GM12864 (cell line): Measurements from ENCODE around the gene THADA.

ENCODE experiments used
- DNase-seq: peaks from one replicate; pipeline ENCODE4 v3.0.0-alpha.2; 2011; ENCODE audit warnings: low read depth
- H3K4me3 ChIP-seq: 2 replicates; pipeline ENCODE4 v1.5.1; 2011; ENCODE audit warnings: mild to moderate bottlenecking, low read depth, low read length, control low read depth
- TF ChIP-seq, protein P1 (sequence below): IDR thresholded peaks from 2 replicates; pipeline ENCODE4 v1.5.1; 2011; ENCODE audit warnings: low read depth, mild to moderate bottlenecking, moderate library complexity, low read length, control low read depth, inconsistent platforms; ENCODE audit errors: missing control alignments

THADA gene

DNA sequence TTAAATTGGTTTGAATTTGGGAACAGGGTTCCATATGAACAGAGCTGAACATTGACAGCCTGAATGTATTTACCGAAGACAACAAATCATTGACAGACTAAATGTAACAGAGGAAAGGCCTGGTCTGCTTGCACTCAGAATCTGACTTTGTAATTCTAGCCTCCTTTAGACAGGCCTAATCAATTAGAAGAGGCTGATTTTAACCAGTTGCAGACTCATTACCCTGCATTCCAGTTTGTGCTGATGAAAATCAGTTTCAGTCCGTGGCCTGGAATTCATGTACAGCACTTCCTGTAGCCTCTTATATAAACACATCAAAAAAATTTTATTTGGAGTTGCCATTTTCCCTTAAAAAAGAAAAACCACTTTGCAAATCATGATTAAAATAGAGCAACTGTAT lies 276.3 kb downstream of the THADA start:
- TF ChIP-seq, protein P1, sequence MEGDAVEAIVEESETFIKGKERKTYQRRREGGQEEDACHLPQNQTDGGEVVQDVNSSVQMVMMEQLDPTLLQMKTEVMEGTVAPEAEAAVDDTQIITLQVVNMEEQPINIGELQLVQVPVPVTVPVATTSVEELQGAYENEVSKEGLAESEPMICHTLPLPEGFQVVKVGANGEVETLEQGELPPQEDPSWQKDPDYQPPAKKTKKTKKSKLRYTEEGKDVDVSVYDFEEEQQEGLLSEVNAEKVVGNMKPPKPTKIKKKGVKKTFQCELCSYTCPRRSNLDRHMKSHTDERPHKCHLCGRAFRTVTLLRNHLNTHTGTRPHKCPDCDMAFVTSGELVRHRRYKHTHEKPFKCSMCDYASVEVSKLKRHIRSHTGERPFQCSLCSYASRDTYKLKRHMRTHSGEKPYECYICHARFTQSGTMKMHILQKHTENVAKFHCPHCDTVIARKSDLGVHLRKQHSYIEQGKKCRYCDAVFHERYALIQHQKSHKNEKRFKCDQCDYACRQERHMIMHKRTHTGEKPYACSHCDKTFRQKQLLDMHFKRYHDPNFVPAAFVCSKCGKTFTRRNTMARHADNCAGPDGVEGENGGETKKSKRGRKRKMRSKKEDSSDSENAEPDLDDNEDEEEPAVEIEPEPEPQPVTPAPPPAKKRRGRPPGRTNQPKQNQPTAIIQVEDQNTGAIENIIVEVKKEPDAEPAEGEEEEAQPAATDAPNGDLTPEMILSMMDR = no peak
- H3K4me3 ChIP-seq = no peak overlapping the region
- DNase-seq = no peak

DNA sequence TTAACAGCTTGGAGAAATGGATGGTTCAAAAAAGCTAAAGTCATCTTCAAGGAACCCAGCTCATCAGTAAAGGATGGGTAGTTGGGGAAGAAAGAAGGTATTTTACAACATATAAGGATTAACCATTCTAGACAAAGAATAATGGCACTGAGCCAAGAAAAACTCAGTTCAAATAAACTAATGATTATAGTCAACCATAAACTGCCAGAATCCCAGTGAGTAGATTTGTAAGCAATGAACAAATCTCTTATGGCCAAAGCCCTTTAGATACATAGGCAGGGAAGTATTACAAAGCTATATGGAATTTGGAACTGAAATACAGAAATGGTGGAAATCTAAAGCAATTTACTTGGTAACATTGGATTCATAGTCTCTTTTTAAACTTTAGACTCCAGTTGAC lies 277.0 kb downstream of the THADA start:
- no peak for DNase-seq
- H3K4me3 ChIP-seq = no peak overlapping the region
- TF ChIP-seq, protein P1 = no peak

DNA sequence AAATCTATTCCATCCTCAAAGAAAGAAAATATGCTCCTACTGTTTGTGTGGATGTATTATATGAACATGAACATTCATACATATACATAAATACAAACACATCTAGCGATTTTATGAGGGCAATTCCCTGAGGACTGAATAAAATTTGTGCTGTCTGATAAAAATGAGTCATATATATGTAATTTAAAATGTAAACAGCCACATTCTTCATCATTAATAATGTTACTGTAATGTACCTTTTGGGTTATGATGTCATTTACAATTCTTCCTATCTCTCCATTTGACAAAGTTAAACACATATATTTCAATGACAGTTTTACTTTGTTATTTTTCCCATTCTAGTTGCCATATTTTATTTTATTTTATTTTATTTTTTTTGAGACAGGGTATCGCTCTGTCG lies 278.2 kb downstream of the THADA start:
- no peak overlapping the region for H3K4me3 ChIP-seq
- TF ChIP-seq, protein P1 = no peak
- no peak for DNase-seq

DNA sequence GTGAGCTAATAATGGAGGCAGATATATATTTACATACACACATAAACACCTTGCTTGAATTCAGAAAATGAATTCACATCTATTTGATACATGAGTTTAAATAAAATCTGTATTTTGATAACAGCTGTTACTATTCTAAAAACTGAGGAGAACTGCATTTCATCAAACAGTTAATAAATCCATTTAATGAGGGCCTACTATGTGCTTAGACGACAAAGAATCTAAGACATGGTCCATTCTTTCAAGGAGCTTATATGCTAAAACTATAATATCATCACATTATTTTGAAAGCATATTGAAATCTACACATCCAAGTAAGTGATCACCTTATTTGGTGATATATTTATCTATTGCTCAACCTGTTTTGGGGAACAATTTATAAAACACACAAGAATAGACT lies 278.6 kb downstream of the THADA start:
- TF ChIP-seq, protein P1 = no peak
- no peak for DNase-seq
- H3K4me3 ChIP-seq = no peak overlapping the region

- no peak for DNase-seq
- TF ChIP-seq, protein P1 = no peak
- H3K4me3 ChIP-seq = no peak overlapping the region
These were observed 280.4 kb downstream of the THADA start for GRCh38 chr2:43315482-43315881.

- DNase-seq = no peak
- TF ChIP-seq, protein P1 = no peak
These were observed 281.4 kb downstream of the THADA start for GRCh38 chr2:43314299-43314927.

GRCh38 chr2:43313642-43314017 lies 282.2 kb downstream of the THADA start:
- no peak overlapping the region for H3K4me3 ChIP-seq
- no peak for DNase-seq
- TF ChIP-seq, protein P1 = no peak

More at GRCh38 chr2:43314299-43314927, 281.4 kb downstream of the THADA start:
- H3K4me3 ChIP-seq = no peak overlapping the region
